ENCODE measurements around the gene LCNL1. TPM values are rescaled to one million over a fixed set of nuclear protein-coding genes. Genes with fewer than 3 reads are reported as not detected.

Gene LCNL1
- total RNA-seq, 1 donor from 2014 or later = not detected

GRCh38 chr9:137014166-137014565 is 31.4 kb downstream of the LCNL1 start:
- TF ChIP-seq CTCF (IDR thresholded peaks at IDR 0.05; ENCODE audit: insufficient read depth, low read length, poor library complexity, severe bottlenecking) = no peak
- DNase-seq (ENCODE audit: low read depth) = no peak
- Histone ChIP-seq H3K4me3 (ENCODE audit: low read depth, low read length) (no peak overlapping the region), H3K36me3 (ENCODE audit: control insufficient read depth, insufficient read depth, low read length) (no peaks in the 10 kb centered on the region), H3K27me3 (ENCODE audit: control insufficient read depth, insufficient read depth, low read length) (no peaks in the 10 kb centered on the region)

GRCh38 chr9:137014776-137015539 is 32.2 kb downstream of the LCNL1 start:
- no peak for DNase-seq (ENCODE audit: low read depth)
- TF ChIP-seq CTCF (IDR thresholded peaks at IDR 0.05; ENCODE audit: insufficient read depth, low read length, poor library complexity, severe bottlenecking) = no peak
- Histone ChIP-seq H3K36me3 (ENCODE audit: control insufficient read depth, insufficient read depth, low read length) (no peaks in the 10 kb centered on the region), H3K4me3 (ENCODE audit: low read depth, low read length) (no peak overlapping the region), H3K27me3 (ENCODE audit: control insufficient read depth, insufficient read depth, low read length) (no peaks in the 10 kb centered on the region)

GRCh38 chr9:137015540-137015930 is 32.7 kb downstream of the LCNL1 start:
- DNase-seq (ENCODE audit: low read depth) = no peak
- Histone ChIP-seq H3K36me3 (ENCODE audit: control insufficient read depth, insufficient read depth, low read length) (no peaks in the 10 kb centered on the region), H3K27me3 (ENCODE audit: control insufficient read depth, insufficient read depth, low read length) (no peaks in the 10 kb centered on the region), H3K4me3 (ENCODE audit: low read depth, low read length) (no peak overlapping the region)
- no peak for TF ChIP-seq CTCF (IDR thresholded peaks at IDR 0.05; ENCODE audit: insufficient read depth, low read length, poor library complexity, severe bottlenecking)

GRCh38 chr9:137015976-137016375 is 33.2 kb downstream of the LCNL1 start:
- Histone ChIP-seq H3K36me3 (ENCODE audit: control insufficient read depth, insufficient read depth, low read length) (no peaks in the 10 kb centered on the region), H3K27me3 (ENCODE audit: control insufficient read depth, insufficient read depth, low read length) (no peaks in the 10 kb centered on the region), H3K4me3 (ENCODE audit: low read depth, low read length) (no peak overlapping the region)
- TF ChIP-seq CTCF (IDR thresholded peaks at IDR 0.05; ENCODE audit: insufficient read depth, low read length, poor library complexity, severe bottlenecking) = no peak
- no peak for DNase-seq (ENCODE audit: low read depth)

- Histone ChIP-seq H3K36me3 (ENCODE audit: control insufficient read depth, insufficient read depth, low read length) (no peaks in the 10 kb centered on the region), H3K27me3 (ENCODE audit: control insufficient read depth, insufficient read depth, low read length) (no peaks in the 10 kb centered on the region), H3K4me3 (ENCODE audit: low read depth, low read length) (no peak overlapping the region)
- TF ChIP-seq CTCF (IDR thresholded peaks at IDR 0.05; ENCODE audit: insufficient read depth, low read length, poor library complexity, severe bottlenecking) = no peak
- DNase-seq (ENCODE audit: low read depth) = no peak
Measured at GRCh38 chr9:137016436-137016835, 33.6 kb downstream of the LCNL1 start.

GRCh38 chr9:137017071-137017470 is 34.3 kb downstream of the LCNL1 start:
- Histone ChIP-seq H3K4me3 (ENCODE audit: low read depth, low read length) (no peak overlapping the region), H3K27me3 (ENCODE audit: control insufficient read depth, insufficient read depth, low read length) (no peaks in the 10 kb centered on the region)
- TF ChIP-seq CTCF (IDR thresholded peaks at IDR 0.05; ENCODE audit: insufficient read depth, low read length, poor library complexity, severe bottlenecking) = no peak

More at GRCh38 chr9:137017071-137017470, 34.3 kb downstream of the LCNL1 start:
- H3K36me3 ChIP-seq (ENCODE audit: control insufficient read depth, insufficient read depth, low read length) = no peaks in the 10 kb centered on the region
- no peak for DNase-seq (ENCODE audit: low read depth)

Data from kidney epithelial cell (primary cell).